ENCODE results near the gene PRXL2A.
"Not testable (repeated sequence)": the region's sequence is repeated elsewhere in the genome, so short reads cannot be mapped to it uniquely, and the experiment has no call there.

Gene PRXL2A

GRCh38 chr10:80462299-80462980, 54.1 kb downstream of the PRXL2A start:
- peak; percentile 39 for DNase-seq

GRCh38 chr10:80462981-80463741, 54.8 kb downstream of the PRXL2A start:
- DNase-seq = peak; percentile 74

- DNase-seq = no peak
These were observed 55.5 kb downstream of the PRXL2A start for GRCh38 chr10:80463868-80464267.

GRCh38 chr10:80464557-80465450, 56.5 kb downstream of the PRXL2A start:
- DNase-seq = peak; percentile 76

- peak; percentile 37 for DNase-seq
These were observed 57.1 kb downstream of the PRXL2A start for GRCh38 chr10:80465451-80465835.

- no peak for DNase-seq
These were observed 57.7 kb downstream of the PRXL2A start for GRCh38 chr10:80465839-80466590.

GRCh38 chr10:80466724-80467326, 58.5 kb downstream of the PRXL2A start:
- DNase-seq = no peak

GRCh38 chr10:80468002-80468401, 59.7 kb downstream of the PRXL2A start:
- DNase-seq = peak; percentile 66

- no peak for DNase-seq
These were observed 60.6 kb downstream of the PRXL2A start for GRCh38 chr10:80468806-80469421.

- no peak for DNase-seq
These were observed 61.9 kb downstream of the PRXL2A start for GRCh38 chr10:80470266-80470665.

- DNase-seq = peak; percentile 15
These were observed 62.6 kb downstream of the PRXL2A start for GRCh38 chr10:80471001-80471400.

- peak; percentile 87 for DNase-seq
These were observed 63.4 kb downstream of the PRXL2A start for GRCh38 chr10:80471715-80472233.

- peak; percentile 31 for DNase-seq
These were observed 64.1 kb downstream of the PRXL2A start for GRCh38 chr10:80472234-80473095.

- DNase-seq = no peak
These were observed 64.8 kb downstream of the PRXL2A start for GRCh38 chr10:80473096-80473657.

GRCh38 chr10:80473692-80474596, 65.6 kb downstream of the PRXL2A start:
- DNase-seq = no peak

GRCh38 chr10:80474597-80474910, 66.2 kb downstream of the PRXL2A start:
- peak; percentile 20 for DNase-seq

- no peak for DNase-seq
These were observed 66.6 kb downstream of the PRXL2A start for GRCh38 chr10:80474941-80475340.

GRCh38 chr10:80475641-80476040, 67.3 kb downstream of the PRXL2A start:
- DNase-seq = not testable (repeated sequence)

- DNase-seq = no peak
These were observed 68.3 kb downstream of the PRXL2A start for GRCh38 chr10:80476685-80477084.

Measured in NCI-H69 (cell line).